Gastrocnemius medialis (tissue), 4 donors: ENCODE data around the gene SYDE2. TPM values are rescaled to one million over a fixed set of nuclear protein-coding genes. Genes with fewer than 3 reads are reported as not detected.

Experiments
- ATAC-seq, 2 donors: fragments of 150-250 bp; one replicate each; pipeline ENCODE4 v1.9.1; 2016
- DNase-seq, 2 donors: peaks; one replicate each; pipeline ENCODE4 v3.0.0-alpha.2; 2019
- H3K27ac ChIP-seq, 4 donors: fragments of 200-600 bp; sonication (generic); 1 replicate in 1 of 4; 2 replicates in 3 of 4; pipeline ENCODE4 v1.5.1; 2016 to 2018; ENCODE audit warnings: mild to moderate bottlenecking in 2 of 4, moderate library complexity in 1 of 4
- H3K27me3 ChIP-seq, 3 donors: fragments of 200-600 bp; sonication (generic) in 2 of 3; 1 replicate in 1 of 3; 2 replicates in 2 of 3; pipeline versions ENCODE4 v1.5.1 to v1.6.0; 2016 to 2019; ENCODE audit warnings: mild to moderate bottlenecking in 1 of 3, moderate library complexity in 1 of 3
- H3K36me3 ChIP-seq, 2 donors: fragments of 200-600 bp; sonication (generic) in 1 of 2; one replicate each; pipeline ENCODE4 v1.5.1; 2017 to 2018
- H3K4me1 ChIP-seq, 2 donors: fragments of 200-600 bp; sonication (generic) in 1 of 2; one replicate each; pipeline ENCODE4 v1.5.1; 2016 to 2017; ENCODE audit warnings: mild to moderate bottlenecking in 2 of 2
- H3K4me3 ChIP-seq, 4 donors: fragments of 200-600 bp; sonication (generic) in 3 of 4; 1 replicate in 1 of 4; 2 replicates in 3 of 4; pipeline ENCODE4 v1.5.1; 2016 to 2019; ENCODE audit warnings: mild to moderate bottlenecking in 2 of 4
- H3K9me3 ChIP-seq, 3 donors: fragments of 200-600 bp; sonication (generic) in 2 of 3; 1 replicate in 1 of 3; 2 replicates in 2 of 3; pipeline ENCODE4 v1.5.1; 2016 to 2019
- CTCF ChIP-seq, 5 experiments: fragments of 450-650 bp in 3 of 5; fragments of 200-600 bp in 2 of 5; sonication (generic) in 2 of 5; IDR thresholded peaks in 4 of 5; conservative IDR thresholded peaks in 1 of 5; 1 replicate in 4 of 5; 2 replicates in 1 of 5; pipeline ENCODE4 v1.5.1; 2016 to 2019; ENCODE audit warnings: antibody characterized with exemption in 5 of 5, mild to moderate bottlenecking in 3 of 5, moderate library complexity in 3 of 5
- POLR2A ChIP-seq, 2 donors: fragments of 450-650 bp; IDR thresholded peaks; one replicate each; pipeline ENCODE4 v1.6.1; 2017; ENCODE audit warnings: antibody characterized with exemption in 2 of 2, mild to moderate bottlenecking in 2 of 2, moderate library complexity in 2 of 2
- in situ Hi-C, 4 donors: fragments of 200-750 bp; cut with MboI; loops; one replicate each; pipeline versions ENCODE4 v1.15.0 to v1.8.0; 2017; ENCODE audit warnings: low sequenced_read_pairs in 4 of 4
- intact Hi-C: fragments of 100-400 bp; cut with DNase I; formaldehyde crosslinking; loops from one replicate; pipeline ENCODE4 v1.15.1; 2023; ENCODE audit warnings: low total_unique reads
- total RNA-seq, 4 donors: library from RNA; depleted of rRNA; stranded (reverse); fragments of >200 nt; gene quantifications; one replicate each; pipeline versions ENCODE4 v1.1.0 to v1.2.3, GENCODE V29; 2016

The SYDE2 gene
- total RNA-seq, 4 donors from 2014 or later, result 3.8 to 7.2 (median 4.9) TPM

GRCh38 chr1:85243372-85243771, 42.6 kb upstream of the SYDE2 start:
- Histone ChIP-seq H3K9me3 (no peaks in the 10 kb centered on the region), H3K4me3 (no peak overlapping the region), H3K4me1 (peaks cover 12% of the 10 kb centered on the region in 2 donors), H3K36me3 (no peaks in the 10 kb centered on the region), H3K27me3 (no peaks in the 10 kb centered on the region), H3K27ac (no peak overlapping the region)
- DNase-seq (no peak), ATAC-seq (no peak)
- intact Hi-C loops (no loop called here), in situ Hi-C loops (no loop called here)
- TF ChIP-seq POLR2A (IDR thresholded peaks at IDR 0.05) (no peak), CTCF (IDR thresholded peaks at IDR 0.05 in 4 of 5, conservative IDR thresholded peaks at IDR 0.05 in 1 of 5) (no peak)

DNA sequence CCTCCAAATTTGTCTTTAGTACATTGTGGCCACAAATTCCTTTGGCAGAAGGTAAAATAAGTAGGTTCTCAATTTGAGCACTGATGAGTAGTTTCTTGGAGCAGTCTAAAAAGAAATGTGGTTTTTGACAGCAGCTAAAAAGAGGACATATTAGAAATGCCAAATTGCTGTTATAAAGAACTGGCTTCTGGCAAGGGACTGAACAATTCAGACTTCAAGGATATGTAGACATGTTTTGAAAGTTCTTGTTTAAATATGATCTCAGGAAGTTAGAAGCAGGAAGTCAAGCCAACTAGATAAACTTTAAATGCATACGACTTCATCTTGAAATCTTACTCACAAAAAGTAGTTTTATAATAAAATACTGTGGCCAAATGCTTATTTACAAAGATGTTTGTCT, 39.8 kb upstream of the SYDE2 start:
- Histone ChIP-seq H3K4me3 (no peak overlapping the region), H3K9me3 (no peaks in the 10 kb centered on the region), H3K36me3 (no peaks in the 10 kb centered on the region), H3K27me3 (no peaks in the 10 kb centered on the region), H3K4me1 (peaks cover 12% of the 10 kb centered on the region in 2 donors), H3K27ac (no peak overlapping the region)
- ATAC-seq (no peak), DNase-seq (no peak)
- in situ Hi-C loops, result no loop called here
- intact Hi-C loops, result loop anchor here (1.0 kb wide), 1 partner anchor 131 kb away; no protein-coding TSS in a partner anchor
- TF ChIP-seq CTCF (IDR thresholded peaks at IDR 0.05 in 4 of 5, conservative IDR thresholded peaks at IDR 0.05 in 1 of 5), result no peak
- TF ChIP-seq POLR2A (IDR thresholded peaks at IDR 0.05), result no peak

- no peaks in the 10 kb centered on the region for H3K36me3 ChIP-seq
- no peak for TF ChIP-seq POLR2A (IDR thresholded peaks at IDR 0.05)
- no peak for TF ChIP-seq CTCF (IDR thresholded peaks at IDR 0.05 in 4 of 5, conservative IDR thresholded peaks at IDR 0.05 in 1 of 5)
- intact Hi-C loops (loop anchor here (1.0 kb wide), 1 partner anchor 131 kb away; no protein-coding TSS in a partner anchor), in situ Hi-C loops (no loop called here)
- no peak overlapping the region for H3K4me3 ChIP-seq
- no peak overlapping the region for H3K27ac ChIP-seq
- no peaks in the 10 kb centered on the region for H3K9me3 ChIP-seq
- H3K4me1 ChIP-seq, result peaks cover 12% of the 10 kb centered on the region in 2 donors
- H3K27me3 ChIP-seq, result no peaks in the 10 kb centered on the region
- no peak for ATAC-seq
- no peak for DNase-seq
These were observed 39.4 kb upstream of the SYDE2 start for GRCh38 chr1:85240174-85240601.

DNA sequence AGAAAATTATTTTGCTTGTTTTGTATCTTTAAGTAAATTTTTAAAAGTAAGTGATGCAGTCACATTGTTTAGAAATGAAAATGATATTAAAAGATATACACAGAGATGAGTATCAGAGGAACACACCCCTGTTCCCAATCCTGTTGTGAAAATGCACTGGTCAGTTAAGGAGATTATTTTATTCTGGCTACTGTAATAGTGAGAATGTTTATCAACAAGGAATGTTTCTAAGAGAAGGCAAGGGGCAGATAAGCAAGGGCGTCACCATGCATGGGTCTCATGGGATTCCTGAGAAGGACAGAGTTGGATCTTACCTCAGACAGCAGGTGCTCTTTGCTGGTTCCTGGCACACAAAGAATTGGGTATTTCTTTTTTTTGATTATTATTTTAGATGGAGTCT, 36.8 kb upstream of the SYDE2 start:
- ATAC-seq, result no peak
- in situ Hi-C loops (loop anchor here in 1 of 4 donors (10.0 kb wide), 1 partner anchor 123 kb away; no protein-coding TSS in a partner anchor), intact Hi-C loops (no loop called here)
- Histone ChIP-seq H3K4me1 (peaks cover 0 to 3% of the 10 kb centered on the region in 2 donors), H3K27me3 (no peaks in the 10 kb centered on the region), H3K36me3 (no peaks in the 10 kb centered on the region), H3K9me3 (no peaks in the 10 kb centered on the region), H3K27ac (no peak overlapping the region), H3K4me3 (no peak overlapping the region)
- TF ChIP-seq POLR2A (IDR thresholded peaks at IDR 0.05) (no peak), CTCF (IDR thresholded peaks at IDR 0.05 in 4 of 5, conservative IDR thresholded peaks at IDR 0.05 in 1 of 5) (no peak)
- DNase-seq, result no peak
